Large intestine (tissue), 3 donors: ENCODE results near the gene TIGD3. TPM values are rescaled to one million over a fixed set of nuclear protein-coding genes. Genes with fewer than 3 reads are reported as not detected.
"Not testable (repeated sequence)": the region's sequence is repeated elsewhere in the genome, so short reads cannot be mapped to it uniquely, and the experiment has no call there.

Experiments used
- DNase-seq, 2 donors: peaks; one replicate each; pipeline versions ENCODE4 v3.0.0 to v3.0.0-alpha.2; 2013
- H3K27ac ChIP-seq: one replicate; pipeline ENCODE4 v1.5.1; 2013; ENCODE audit warnings: low read length
- H3K27me3 ChIP-seq: 2 replicates; pipeline ENCODE4 v1.6.1; 2013; ENCODE audit warnings: low read length; ENCODE audit not compliant: control insufficient read depth, insufficient read depth
- H3K36me3 ChIP-seq: 2 replicates; pipeline ENCODE4 v1.6.1; 2013; ENCODE audit warnings: low read length; ENCODE audit not compliant: control insufficient read depth, insufficient read depth
- H3K4me1 ChIP-seq: one replicate; pipeline ENCODE4 v1.6.1; 2013; ENCODE audit warnings: low read length; ENCODE audit not compliant: control insufficient read depth, insufficient read depth
- H3K4me3 ChIP-seq: one replicate; pipeline ENCODE4 v1.5.1; 2013; ENCODE audit warnings: low read length
- H3K9me3 ChIP-seq: one replicate; pipeline ENCODE4 v1.6.1; 2013; ENCODE audit warnings: mild to moderate bottlenecking, low read depth, low read length, moderate library complexity; ENCODE audit not compliant: control insufficient read depth
- WGBS: methylation state at CpG from one replicate; pipeline ENCODE4 v1.1.5; 2013; ENCODE audit warnings: low lambda C conversion rate; ENCODE audit not compliant: insufficient coverage; 5-methylcytosine and 5-hydroxymethylcytosine counted together
- polyA plus RNA-seq: library from polyadenylated mRNA; unstranded; fragments of 120-200 nt; gene quantifications from one replicate; pipeline ENCODE4 v1.2.1, GENCODE V29; 2013

Gene TIGD3
- polyA plus RNA-seq, 1 donor = 2.1 TPM

GRCh38 chr11:65325435-65325834 lies 29.1 kb upstream of the TIGD3 start:
- Histone ChIP-seq H3K36me3 (peaks cover 22% of the 10 kb centered on the region), H3K4me3 (no peak overlapping the region), H3K4me1 (peaks cover 11% of the 10 kb centered on the region), H3K27me3 (no peaks in the 10 kb centered on the region), H3K27ac (no peak overlapping the region), H3K9me3 (no peaks in the 10 kb centered on the region)
- no peak for DNase-seq
- 86% methylated on average over 1 of the region's 4 CpGs for WGBS

- no peak overlapping the region for H3K27ac ChIP-seq
- 60% methylated on average over 1 of the region's 8 CpGs for WGBS
- no peaks in the 10 kb centered on the region for H3K9me3 ChIP-seq
- H3K4me1 ChIP-seq = peaks cover 11% of the 10 kb centered on the region
- DNase-seq = no peak
- H3K36me3 ChIP-seq = peaks cover 6% of the 10 kb centered on the region
- no peak overlapping the region for H3K4me3 ChIP-seq
- no peaks in the 10 kb centered on the region for H3K27me3 ChIP-seq
Observed at GRCh38 chr11:65327021-65327420, 27.5 kb upstream of the TIGD3 start.

GRCh38 chr11:65329478-65329877 lies 25.1 kb upstream of the TIGD3 start:
- Histone ChIP-seq H3K4me3 (no peak overlapping the region), H3K36me3 (no peaks in the 10 kb centered on the region), H3K27me3 (no peaks in the 10 kb centered on the region), H3K27ac (no peak overlapping the region), H3K4me1 (peaks cover 12% of the 10 kb centered on the region), H3K9me3 (no peaks in the 10 kb centered on the region)
- no CpG with 5 or more reads among the region's 2 CpGs for WGBS
- no peak for DNase-seq

- no CpG with 5 or more reads among the region's 13 CpGs for WGBS
- H3K9me3 ChIP-seq = no peaks in the 10 kb centered on the region
- DNase-seq = peak; percentile 79 to 82
- H3K4me3 ChIP-seq = no peak overlapping the region
- peaks cover 17% of the 10 kb centered on the region for H3K4me1 ChIP-seq
- no peak overlapping the region for H3K27ac ChIP-seq
- no peaks in the 10 kb centered on the region for H3K27me3 ChIP-seq
- no peaks in the 10 kb centered on the region for H3K36me3 ChIP-seq
Observed at GRCh38 chr11:65329944-65330403, 24.6 kb upstream of the TIGD3 start.

- no CpG with 5 or more reads among the region's 7 CpGs for WGBS
- DNase-seq = no peak
- Histone ChIP-seq H3K9me3 (no peaks in the 10 kb centered on the region), H3K4me1 (peaks cover 22% of the 10 kb centered on the region), H3K27me3 (no peaks in the 10 kb centered on the region), H3K36me3 (no peaks in the 10 kb centered on the region), H3K27ac (no peak overlapping the region), H3K4me3 (no peak overlapping the region)
Observed at GRCh38 chr11:65330544-65330943, 24.0 kb upstream of the TIGD3 start.

- WGBS = no CpG with 5 or more reads among the region's 9 CpGs
- not testable (repeated sequence) for H3K36me3 ChIP-seq, H3K27me3 ChIP-seq, H3K4me3 ChIP-seq, H3K9me3 ChIP-seq, H3K27ac ChIP-seq, DNase-seq
- H3K4me1 ChIP-seq = peaks cover 20% of the 10 kb centered on the region
Observed at GRCh38 chr11:65332591-65332990, 22.0 kb upstream of the TIGD3 start.

- Histone ChIP-seq H3K4me3 (peak overlapping the region; percentile 99), H3K4me1 (peaks cover 11% of the 10 kb centered on the region), H3K36me3 (peaks cover 19% of the 10 kb centered on the region), H3K27ac (no peak overlapping the region), H3K27me3 (no peaks in the 10 kb centered on the region), H3K9me3 (no peaks in the 10 kb centered on the region)
- DNase-seq = no peak
- 0% methylated on average over 1 of the region's 5 CpGs for WGBS
Observed at GRCh38 chr11:65334696-65335295, 19.8 kb upstream of the TIGD3 start.

- Histone ChIP-seq H3K36me3 (peaks cover 56% of the 10 kb centered on the region), H3K4me1 (peaks cover 11% of the 10 kb centered on the region), H3K27ac (no peak overlapping the region), H3K9me3 (no peaks in the 10 kb centered on the region), H3K27me3 (no peaks in the 10 kb centered on the region), H3K4me3 (no peak overlapping the region)
- DNase-seq = no peak
- WGBS = no CpG with 5 or more reads among the region's 7 CpGs
Observed at GRCh38 chr11:65338676-65339075, 15.9 kb upstream of the TIGD3 start.

GRCh38 chr11:65340226-65340625 lies 14.3 kb upstream of the TIGD3 start:
- Histone ChIP-seq H3K4me1 (peaks cover 3% of the 10 kb centered on the region), H3K27ac (no peak overlapping the region), H3K36me3 (peaks cover 71% of the 10 kb centered on the region), H3K9me3 (no peaks in the 10 kb centered on the region), H3K27me3 (no peaks in the 10 kb centered on the region), H3K4me3 (no peak overlapping the region)
- 80% methylated on average over 1 of the region's 11 CpGs for WGBS
- DNase-seq = no peak

GRCh38 chr11:65341856-65342255 lies 12.7 kb upstream of the TIGD3 start:
- no peaks in the 10 kb centered on the region for H3K27me3 ChIP-seq
- H3K36me3 ChIP-seq = peaks cover 83% of the 10 kb centered on the region
- WGBS = 100% methylated on average over 2 of the region's 3 CpGs
- no peak overlapping the region for H3K4me3 ChIP-seq
- no peak overlapping the region for H3K27ac ChIP-seq
- H3K9me3 ChIP-seq = no peaks in the 10 kb centered on the region
- DNase-seq = no peak
- H3K4me1 ChIP-seq = no peaks in the 10 kb centered on the region

- H3K4me3 ChIP-seq = no peak overlapping the region
- no peaks in the 10 kb centered on the region for H3K9me3 ChIP-seq
- H3K4me1 ChIP-seq = peaks cover 17% of the 10 kb centered on the region
- no peak overlapping the region for H3K27ac ChIP-seq
- 100% methylated on average over 1 of the region's 2 CpGs for WGBS
- peaks cover 3% of the 10 kb centered on the region for H3K27me3 ChIP-seq
- DNase-seq = no peak
- H3K36me3 ChIP-seq = peaks cover 59% of the 10 kb centered on the region
Observed at GRCh38 chr11:65351511-65351910, 3.0 kb upstream of the TIGD3 start.
